ENCODE data around the gene ZNF254. TPM values are rescaled to one million over a fixed set of nuclear protein-coding genes. Genes with fewer than 3 reads are reported as not detected.

Gene ZNF254
- polyA plus RNA-seq, 1 donor from 2014 or later = 49.1 TPM

- Histone ChIP-seq H3K36me3 (ENCODE audit: insufficient read depth, low read length) (no peaks in the 10 kb centered on the region), H3K9me2 (ENCODE audit: insufficient read depth, low read length) (no peaks in the 10 kb centered on the region)
- TF ChIP-seq RAD21 (conservative IDR thresholded peaks at IDR 0.05) (no peak), MXI1 (conservative IDR thresholded peaks at IDR 0.05; ENCODE audit: poor library complexity, severe bottlenecking) (no peak), CTCF (IDR thresholded peaks at IDR 0.05; ENCODE audit: poor library complexity, severe bottlenecking) (no peak), POLR2AphosphoS5 (IDR thresholded peaks at IDR 0.05) (no peak), TAF1 (IDR thresholded peaks at IDR 0.05; ENCODE audit: low read depth) (no peak), EP300 (conservative IDR thresholded peaks at IDR 0.05; ENCODE audit: poor library complexity, severe bottlenecking) (no peak), REST (IDR thresholded peaks at IDR 0.05; ENCODE audit: borderline replicate concordance) (no peak)
Observed at GRCh38 chr19:24063295-24063694, 23.7 kb upstream of the ZNF254 start.

GRCh38 chr19:24064175-24064574 lies 22.8 kb upstream of the ZNF254 start:
- no peaks in the 10 kb centered on the region for H3K9me2 ChIP-seq (ENCODE audit: insufficient read depth, low read length)
- no peak overlapping the region for H3K4me3 ChIP-seq (ENCODE audit: low read length)
- H3K36me3 ChIP-seq (ENCODE audit: insufficient read depth, low read length) = no peaks in the 10 kb centered on the region
- no peak overlapping the region for H3K4me2 ChIP-seq (ENCODE audit: low read length)
- no peaks in the 10 kb centered on the region for H4K20me1 ChIP-seq (ENCODE audit: insufficient read depth)
- no peaks in the 10 kb centered on the region for H3K9me3 ChIP-seq (ENCODE audit: low read length)
- H3F3A ChIP-seq (ENCODE audit: insufficient read depth, low read length, poor library complexity, severe bottlenecking) = no peaks in the 10 kb centered on the region
- no peak overlapping the region for H2AFZ ChIP-seq (ENCODE audit: low read depth, low read length)
- H3K27ac ChIP-seq (ENCODE audit: low read length) = no peak overlapping the region
- no peaks in the 10 kb centered on the region for H3K27me3 ChIP-seq (ENCODE audit: insufficient read depth, low read depth, low read length)
- no peak overlapping the region for H3K9ac ChIP-seq (ENCODE audit: low read length)
- H3K79me2 ChIP-seq (replicated peaks; ENCODE audit: insufficient read depth, low read length) = no peaks in the 10 kb centered on the region
- no peak for TF ChIP-seq REST (IDR thresholded peaks at IDR 0.05; ENCODE audit: borderline replicate concordance)
- no peak for TF ChIP-seq RAD21 (conservative IDR thresholded peaks at IDR 0.05)
- TF ChIP-seq CTCF (IDR thresholded peaks at IDR 0.05; ENCODE audit: poor library complexity, severe bottlenecking) = no peak
- TF ChIP-seq POLR2AphosphoS5 (IDR thresholded peaks at IDR 0.05) = no peak
- TF ChIP-seq MXI1 (conservative IDR thresholded peaks at IDR 0.05; ENCODE audit: poor library complexity, severe bottlenecking) = no peak
- TF ChIP-seq TAF1 (IDR thresholded peaks at IDR 0.05; ENCODE audit: low read depth) = no peak
- TF ChIP-seq EZH2 (IDR thresholded peaks at IDR 0.05; ENCODE audit: borderline replicate concordance, insufficient read depth, low read length, poor library complexity, severe bottlenecking) = no peak
- no peak for TF ChIP-seq EP300 (conservative IDR thresholded peaks at IDR 0.05; ENCODE audit: poor library complexity, severe bottlenecking)
- no peak for TF ChIP-seq SMC3 (conservative IDR thresholded peaks at IDR 0.05; ENCODE audit: poor library complexity)

More at GRCh38 chr19:24063295-24063694, 23.7 kb upstream of the ZNF254 start:
- Histone ChIP-seq H3K79me2 (replicated peaks; ENCODE audit: insufficient read depth, low read length) (no peaks in the 10 kb centered on the region), H3K9ac (ENCODE audit: low read length) (no peak overlapping the region), H3K9me3 (ENCODE audit: low read length) (no peaks in the 10 kb centered on the region), H4K20me1 (ENCODE audit: insufficient read depth) (no peaks in the 10 kb centered on the region), H3F3A (ENCODE audit: insufficient read depth, low read length, poor library complexity, severe bottlenecking) (no peaks in the 10 kb centered on the region), H3K27me3 (ENCODE audit: insufficient read depth, low read depth, low read length) (no peaks in the 10 kb centered on the region), H3K27ac (ENCODE audit: low read length) (no peak overlapping the region), H2AFZ (ENCODE audit: low read depth, low read length) (no peak overlapping the region), H3K4me3 (ENCODE audit: low read length) (no peak overlapping the region), H3K4me2 (ENCODE audit: low read length) (no peak overlapping the region)

All from neural cell (in vitro differentiated cells).